ENCODE results near the gene OSBPL3. TPM values are rescaled to one million over a fixed set of nuclear protein-coding genes. Genes with fewer than 3 reads are reported as not detected.

The OSBPL3 gene
- total and polyA plus RNA-seq, 2 donors (not counting 1 experiment from before 2014, with no cell fraction given): 13.5 to 67.6 TPM

DNA sequence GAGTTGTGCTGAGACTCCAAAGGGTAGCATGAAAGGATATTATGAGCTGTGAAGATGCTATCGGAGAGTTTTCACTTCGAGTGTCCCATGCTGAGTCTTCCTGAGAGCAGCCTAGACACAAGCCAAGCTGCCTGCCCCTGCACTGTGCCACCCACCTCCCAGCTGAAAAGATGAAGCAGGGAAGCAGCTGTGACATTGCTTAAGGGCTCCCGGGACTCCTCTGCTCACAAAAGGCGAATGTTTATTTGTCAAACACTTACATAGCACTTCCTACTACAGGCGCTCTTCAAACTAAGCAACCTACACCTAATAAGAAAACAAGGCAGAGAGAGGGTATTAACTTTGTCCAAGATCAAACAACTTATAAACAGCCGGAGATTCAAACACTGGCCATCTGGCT, 95.6 kb downstream of the OSBPL3 start:
- no peak overlapping the region for H3K4me3 Mint-ChIP-seq
- TF ChIP-seq EZH2 (IDR thresholded peaks at IDR 0.05; ENCODE audit: borderline replicate concordance, insufficient read depth, low read depth, low read length, poor library complexity, severe bottlenecking): no peak
- TF ChIP-seq, protein P1, sequence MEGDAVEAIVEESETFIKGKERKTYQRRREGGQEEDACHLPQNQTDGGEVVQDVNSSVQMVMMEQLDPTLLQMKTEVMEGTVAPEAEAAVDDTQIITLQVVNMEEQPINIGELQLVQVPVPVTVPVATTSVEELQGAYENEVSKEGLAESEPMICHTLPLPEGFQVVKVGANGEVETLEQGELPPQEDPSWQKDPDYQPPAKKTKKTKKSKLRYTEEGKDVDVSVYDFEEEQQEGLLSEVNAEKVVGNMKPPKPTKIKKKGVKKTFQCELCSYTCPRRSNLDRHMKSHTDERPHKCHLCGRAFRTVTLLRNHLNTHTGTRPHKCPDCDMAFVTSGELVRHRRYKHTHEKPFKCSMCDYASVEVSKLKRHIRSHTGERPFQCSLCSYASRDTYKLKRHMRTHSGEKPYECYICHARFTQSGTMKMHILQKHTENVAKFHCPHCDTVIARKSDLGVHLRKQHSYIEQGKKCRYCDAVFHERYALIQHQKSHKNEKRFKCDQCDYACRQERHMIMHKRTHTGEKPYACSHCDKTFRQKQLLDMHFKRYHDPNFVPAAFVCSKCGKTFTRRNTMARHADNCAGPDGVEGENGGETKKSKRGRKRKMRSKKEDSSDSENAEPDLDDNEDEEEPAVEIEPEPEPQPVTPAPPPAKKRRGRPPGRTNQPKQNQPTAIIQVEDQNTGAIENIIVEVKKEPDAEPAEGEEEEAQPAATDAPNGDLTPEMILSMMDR (IDR thresholded peaks at IDR 0.05): no peak
- Histone ChIP-seq H3K27ac (ENCODE audit: low read length in 2 of 2) (no peak overlapping the region), H3K9me3 (ENCODE audit: control extremely low read depth in 1 of 3, control insufficient read depth in 2 of 3, insufficient read depth in 1 of 3, low read length in 2 of 3) (no peaks in the 10 kb centered on the region), H3K9ac (ENCODE audit: low read length) (no peak overlapping the region), H3K79me2 (ENCODE audit: control insufficient read depth, insufficient read depth, low read length) (no peaks in the 10 kb centered on the region), H3K4me3 (ENCODE audit: control extremely low read depth in 1 of 5, extremely low read depth in 1 of 5, insufficient read depth in 1 of 5, low read depth in 2 of 5, low read length in 4 of 5) (no peak overlapping the region), H3K36me3 (replicated peaks in 1 of 2; ENCODE audit: control extremely low read depth in 1 of 2, control insufficient read depth in 1 of 2, extremely low read depth in 1 of 2, insufficient read depth in 2 of 2, low read length in 1 of 2) (peaks cover 0 to 3% of the 10 kb centered on the region in 2 experiments), H2AFZ (ENCODE audit: insufficient read depth, low read depth, low read length, poor library complexity, severe bottlenecking) (no peak overlapping the region), H4K20me1 (ENCODE audit: control insufficient read depth, insufficient read depth, low read length, poor library complexity, severe bottlenecking) (no peaks in the 10 kb centered on the region), H3K27me3 (replicated peaks in 1 of 4; ENCODE audit: control extremely low read depth in 1 of 4, control insufficient read depth in 3 of 4, insufficient read depth in 4 of 4, low read length in 3 of 4) (no peaks in the 10 kb centered on the region), H3K4me1 (ENCODE audit: control insufficient read depth in 2 of 2, insufficient read depth in 2 of 2, low read length in 2 of 2) (peaks cover 9 to 11% of the 10 kb centered on the region in 2 donors), H3K4me2 (replicated peaks; ENCODE audit: low read depth, low read length, poor library complexity, severe bottlenecking) (no peak overlapping the region)
- no peaks in the 10 kb centered on the region for H3K9me3 Mint-ChIP-seq (ENCODE audit: insufficient read depth)
- DNase-seq: no peak
- peaks cover 20% of the 10 kb centered on the region for H3K4me1 Mint-ChIP-seq
- CTCF ChIA-PET: interaction anchor here (0.9 to 4.5 kb wide), 5 partner anchors 8 to 185 kb away, joined by 3 to 17 read pairs (median 4); no protein-coding TSS in a partner anchor
- 95% methylated on average over 3 of the region's 6 CpGs for WGBS (ENCODE audit: insufficient coverage)
- POLR2A ChIA-PET: no interaction called here
- peak overlapping the region; percentile 38 for H3K27ac Mint-ChIP-seq
- intact Hi-C loops (cut with micrococcal nuclease): no loop called here
- H3K27me3 Mint-ChIP-seq: no peaks in the 10 kb centered on the region
- no peak for ATAC-seq (ENCODE audit: low read depth)

DNA sequence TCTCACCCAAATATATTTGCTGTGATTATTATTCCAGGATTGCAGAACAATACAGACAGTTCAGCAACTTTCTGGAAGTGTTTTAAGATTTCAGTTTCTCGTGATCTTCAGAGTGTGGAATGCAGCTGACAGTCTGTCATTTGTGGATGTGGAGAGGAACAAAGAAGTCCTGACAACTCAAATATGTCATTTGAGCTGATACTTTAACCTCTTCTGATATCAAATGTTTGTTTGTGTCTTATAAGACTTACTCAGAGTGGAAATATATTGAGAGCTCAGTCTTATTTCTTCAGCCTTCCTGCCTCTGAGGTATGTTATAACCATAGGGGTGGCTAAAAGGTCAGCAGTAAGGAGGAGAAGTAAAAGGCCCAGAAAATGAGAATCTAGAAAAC, 96.4 kb downstream of the OSBPL3 start:
- ChIA-PET POLR2A (no interaction called here), CTCF (interaction anchor here (0.9 to 4.5 kb wide), 7 partner anchors 9 to 186 kb away, joined by 3 to 17 read pairs (median 5); partner anchors contain the start of gene OSBPL3)
- Mint-ChIP-seq H3K9me3 (ENCODE audit: insufficient read depth) (no peaks in the 10 kb centered on the region), H3K4me3 (no peak overlapping the region), H3K27me3 (no peaks in the 10 kb centered on the region), H3K4me1 (peaks cover 27% of the 10 kb centered on the region), H3K27ac (no peak overlapping the region)
- WGBS (ENCODE audit: insufficient coverage): no CpG with 5 or more reads among the region's 1 CpG
- H3K4me3 ChIP-seq (ENCODE audit: control extremely low read depth in 1 of 5, extremely low read depth in 1 of 5, insufficient read depth in 1 of 5, low read depth in 2 of 5, low read length in 4 of 5): no peak overlapping the region
- H3K79me2 ChIP-seq (ENCODE audit: control insufficient read depth, insufficient read depth, low read length): no peaks in the 10 kb centered on the region
- peaks cover 0 to 3% of the 10 kb centered on the region in 2 experiments for H3K36me3 ChIP-seq (replicated peaks in 1 of 2; ENCODE audit: control extremely low read depth in 1 of 2, control insufficient read depth in 1 of 2, extremely low read depth in 1 of 2, insufficient read depth in 2 of 2, low read length in 1 of 2)
- no peaks in the 10 kb centered on the region for H4K20me1 ChIP-seq (ENCODE audit: control insufficient read depth, insufficient read depth, low read length, poor library complexity, severe bottlenecking)
- H3K27me3 ChIP-seq (replicated peaks in 1 of 4; ENCODE audit: control extremely low read depth in 1 of 4, control insufficient read depth in 3 of 4, insufficient read depth in 4 of 4, low read length in 3 of 4): no peaks in the 10 kb centered on the region
- no peak for DNase-seq
- no peaks in the 10 kb centered on the region for H3K9me3 ChIP-seq (ENCODE audit: control extremely low read depth in 1 of 3, control insufficient read depth in 2 of 3, insufficient read depth in 1 of 3, low read length in 2 of 3)
- no peak overlapping the region for H3K4me2 ChIP-seq (replicated peaks; ENCODE audit: low read depth, low read length, poor library complexity, severe bottlenecking)
- H3K27ac ChIP-seq (ENCODE audit: low read length in 2 of 2): no peak overlapping the region
- ATAC-seq (ENCODE audit: low read depth): no peak
- peaks cover 12 to 13% of the 10 kb centered on the region in 2 donors for H3K4me1 ChIP-seq (ENCODE audit: control insufficient read depth in 2 of 2, insufficient read depth in 2 of 2, low read length in 2 of 2)
- no peak overlapping the region for H2AFZ ChIP-seq (ENCODE audit: insufficient read depth, low read depth, low read length, poor library complexity, severe bottlenecking)
- H3K9ac ChIP-seq (ENCODE audit: low read length): no peak overlapping the region
- intact Hi-C loops (cut with micrococcal nuclease): no loop called here
- no peak for TF ChIP-seq EZH2 (IDR thresholded peaks at IDR 0.05; ENCODE audit: borderline replicate concordance, insufficient read depth, low read depth, low read length, poor library complexity, severe bottlenecking)
- TF ChIP-seq, protein P1 (IDR thresholded peaks at IDR 0.05): no peak

Measured in B cell (primary cell).